Activated CD4-positive, alpha-beta T cell treated with anti-CD3 and anti-CD28 coated beads, Interleukin-2, amount 50 U/mL, for 4 hours (primary cell): ENCODE measurements around the gene ERI3.

Experiments
- DNase-seq, 2 experiments: peaks; one replicate each; pipeline ENCODE4 v3.0.0-alpha.2; 2020

ERI3 gene

DNA sequence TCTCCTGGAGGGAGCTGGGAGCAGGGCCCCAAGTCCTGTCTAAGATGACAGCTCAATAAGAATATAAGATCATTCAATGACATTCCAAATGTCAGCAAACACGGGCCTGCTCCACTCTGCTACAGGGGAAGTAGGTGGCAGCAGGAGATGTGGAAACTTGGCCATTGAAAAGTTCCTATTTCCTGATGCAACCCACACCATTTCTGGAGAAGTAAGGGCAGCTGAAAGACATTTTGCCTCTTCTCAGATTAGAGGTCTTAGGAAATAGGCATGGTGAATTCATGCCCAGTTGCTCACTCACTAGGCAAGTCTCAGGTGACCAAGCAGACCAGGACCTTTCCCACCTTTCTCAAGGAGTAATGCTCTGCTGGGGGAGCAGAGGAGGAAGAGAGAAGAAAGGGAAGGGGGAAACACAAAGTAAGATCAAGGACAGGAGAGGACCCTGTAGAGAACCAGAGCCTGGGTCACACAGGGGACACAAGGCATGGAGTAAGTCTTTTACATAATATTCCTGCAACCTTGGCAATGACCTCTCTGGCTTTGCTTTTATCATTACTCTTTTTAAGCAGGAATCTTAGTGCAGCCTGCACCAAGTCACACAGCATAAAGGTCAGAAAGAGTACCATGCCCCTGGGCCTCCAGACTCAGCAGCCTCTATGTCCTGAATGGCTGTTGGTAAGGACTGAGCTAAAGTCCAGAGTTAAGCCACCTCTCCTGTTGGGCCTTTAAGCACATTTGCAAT, 72.9 kb downstream of the ERI3 start:
- no peak for DNase-seq

DNA sequence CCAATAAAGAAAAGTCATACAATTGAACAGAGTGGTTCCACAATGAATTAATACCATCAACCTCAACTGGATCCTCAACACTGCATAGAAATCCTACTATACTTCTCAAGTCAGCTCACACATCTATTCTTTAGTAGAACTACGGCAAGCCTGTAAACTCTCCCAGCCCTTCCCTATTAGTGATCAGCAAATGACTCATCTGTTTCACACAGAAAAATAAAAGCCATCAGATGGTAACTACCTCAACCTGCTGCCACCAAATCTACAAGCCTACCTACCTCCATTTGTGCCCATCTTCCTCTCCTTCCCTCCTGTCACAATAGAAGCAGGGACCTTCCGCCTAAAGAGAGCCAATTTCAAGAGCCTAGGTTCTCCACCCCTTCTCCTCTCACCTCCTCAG, 78.2 kb downstream of the ERI3 start:
- DNase-seq, result no peak

DNA sequence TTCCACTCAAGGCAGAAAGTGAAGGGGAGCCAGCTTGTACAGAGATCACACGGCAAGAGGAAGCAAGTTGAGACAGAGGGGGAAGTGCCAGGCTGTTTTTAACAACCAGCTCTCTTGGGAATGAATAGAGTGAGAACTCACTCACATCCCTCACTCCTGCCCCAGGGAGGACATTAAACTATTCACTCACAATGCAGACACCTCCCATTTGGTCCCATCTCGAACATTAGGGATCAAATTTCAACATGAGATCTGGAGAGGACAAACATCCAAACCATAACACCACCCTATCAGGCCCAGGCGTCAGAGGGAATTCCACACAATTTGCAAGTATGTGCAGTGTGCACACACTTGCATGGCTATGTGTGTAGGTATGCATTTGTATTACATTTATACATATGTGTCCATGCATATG, 79.1 kb downstream of the ERI3 start:
- no peak for DNase-seq

DNA sequence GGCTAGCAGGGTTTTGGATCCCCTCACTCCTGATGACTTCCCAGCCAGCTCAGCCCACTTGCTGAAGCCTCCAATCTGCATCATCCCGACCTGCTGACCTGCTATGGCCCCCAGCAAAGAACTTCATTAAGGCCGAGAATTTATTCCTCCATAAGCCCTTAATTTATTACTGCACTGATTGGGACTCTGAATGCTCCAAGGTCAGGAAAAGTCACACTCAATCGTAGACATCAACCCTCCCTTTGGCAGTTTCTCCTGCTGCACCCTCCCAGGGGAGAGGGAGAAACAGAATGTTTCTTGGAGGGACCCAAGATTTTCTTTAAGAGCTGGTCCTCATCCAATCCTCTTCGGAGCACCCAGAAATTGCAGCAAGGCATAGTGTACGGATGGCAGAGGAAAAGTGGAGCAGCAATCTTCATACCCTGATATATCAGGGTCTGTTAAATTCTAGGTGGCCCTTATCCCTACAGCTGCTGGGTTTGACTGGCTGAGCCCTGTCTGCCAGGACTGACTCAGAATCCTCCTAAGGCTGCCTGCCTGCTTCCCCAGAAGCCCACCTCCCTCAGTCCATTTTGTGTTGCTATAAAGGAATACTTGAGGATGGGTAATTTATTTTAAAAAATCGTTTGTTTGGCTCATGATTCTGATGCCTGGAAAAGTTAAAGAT, 79.6 kb downstream of the ERI3 start:
- DNase-seq, result no peak

DNA sequence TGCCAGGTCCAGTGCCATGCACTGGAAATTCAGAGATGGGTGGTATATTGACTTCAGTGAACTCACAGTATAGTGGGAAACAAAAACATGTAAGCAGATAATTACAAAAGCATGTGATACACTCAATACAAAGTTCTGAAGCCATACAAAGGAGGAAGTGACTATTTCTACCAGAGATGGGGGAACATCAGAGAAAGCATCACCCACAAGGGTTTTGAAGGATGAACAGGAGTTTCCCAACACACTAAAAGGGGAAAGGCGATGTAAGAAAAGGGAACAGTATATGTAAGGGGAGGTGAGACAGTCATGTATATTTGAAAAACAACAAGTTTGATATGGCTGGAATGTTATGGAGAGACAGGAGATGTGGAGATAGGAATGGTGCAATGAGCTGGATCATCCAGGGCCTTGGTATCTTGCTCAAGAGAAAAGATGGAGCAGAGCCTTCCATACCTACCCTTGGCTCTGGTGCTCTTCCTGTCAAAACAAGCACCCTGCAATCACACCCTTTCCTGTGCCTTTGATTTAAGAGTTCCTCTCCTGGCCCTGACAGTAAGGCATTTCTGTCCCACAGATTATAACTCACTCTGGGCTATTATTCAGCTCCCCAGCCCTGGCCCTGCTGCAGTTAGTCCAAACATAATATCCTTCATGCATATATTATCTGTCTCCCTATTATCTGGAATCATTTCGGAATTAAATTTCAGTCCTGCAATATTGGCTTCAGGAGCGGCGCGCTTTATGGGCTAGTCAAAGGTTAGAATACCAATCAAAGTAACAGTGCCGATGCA, 81.3 kb downstream of the ERI3 start:
- no peak for DNase-seq

DNA sequence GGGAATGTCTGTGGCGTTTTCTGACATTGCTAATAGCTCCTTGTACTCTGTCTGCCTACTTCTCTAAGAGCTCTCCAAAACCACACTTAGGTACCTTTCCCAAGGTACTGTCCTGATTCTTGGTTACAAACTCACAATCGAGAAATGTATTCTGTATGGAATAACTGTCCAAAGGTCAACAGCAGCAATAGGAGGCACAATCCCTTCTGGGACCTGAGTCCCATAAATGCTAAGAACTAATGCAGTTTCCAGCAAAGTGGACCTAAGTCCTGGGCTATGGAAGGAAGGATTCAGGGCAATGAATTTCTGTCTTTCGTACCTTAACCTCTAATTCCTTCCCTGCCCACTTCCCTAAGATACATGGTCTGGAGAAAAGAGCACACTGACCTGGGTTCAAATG, 82.1 kb downstream of the ERI3 start:
- DNase-seq, result no peak

DNA sequence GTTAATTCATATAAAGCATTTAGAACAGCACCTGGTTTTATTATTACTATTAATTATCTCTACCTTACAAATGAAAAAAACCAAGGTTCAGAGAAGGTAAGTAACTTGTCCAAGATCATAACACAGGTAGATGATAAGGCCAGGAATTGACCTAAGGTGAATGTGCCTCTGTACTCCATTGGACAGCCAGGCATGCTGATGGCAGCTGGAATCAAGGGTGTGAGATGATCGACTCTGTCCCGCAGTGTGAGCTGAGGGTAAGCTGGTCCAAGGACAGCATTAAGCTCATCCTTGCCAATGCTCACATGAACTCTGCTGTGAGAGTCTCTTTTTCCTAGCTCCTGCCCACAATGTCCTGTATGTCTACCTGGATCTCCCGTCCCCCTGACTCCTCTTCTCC, 83.4 kb downstream of the ERI3 start:
- no peak for DNase-seq

DNA sequence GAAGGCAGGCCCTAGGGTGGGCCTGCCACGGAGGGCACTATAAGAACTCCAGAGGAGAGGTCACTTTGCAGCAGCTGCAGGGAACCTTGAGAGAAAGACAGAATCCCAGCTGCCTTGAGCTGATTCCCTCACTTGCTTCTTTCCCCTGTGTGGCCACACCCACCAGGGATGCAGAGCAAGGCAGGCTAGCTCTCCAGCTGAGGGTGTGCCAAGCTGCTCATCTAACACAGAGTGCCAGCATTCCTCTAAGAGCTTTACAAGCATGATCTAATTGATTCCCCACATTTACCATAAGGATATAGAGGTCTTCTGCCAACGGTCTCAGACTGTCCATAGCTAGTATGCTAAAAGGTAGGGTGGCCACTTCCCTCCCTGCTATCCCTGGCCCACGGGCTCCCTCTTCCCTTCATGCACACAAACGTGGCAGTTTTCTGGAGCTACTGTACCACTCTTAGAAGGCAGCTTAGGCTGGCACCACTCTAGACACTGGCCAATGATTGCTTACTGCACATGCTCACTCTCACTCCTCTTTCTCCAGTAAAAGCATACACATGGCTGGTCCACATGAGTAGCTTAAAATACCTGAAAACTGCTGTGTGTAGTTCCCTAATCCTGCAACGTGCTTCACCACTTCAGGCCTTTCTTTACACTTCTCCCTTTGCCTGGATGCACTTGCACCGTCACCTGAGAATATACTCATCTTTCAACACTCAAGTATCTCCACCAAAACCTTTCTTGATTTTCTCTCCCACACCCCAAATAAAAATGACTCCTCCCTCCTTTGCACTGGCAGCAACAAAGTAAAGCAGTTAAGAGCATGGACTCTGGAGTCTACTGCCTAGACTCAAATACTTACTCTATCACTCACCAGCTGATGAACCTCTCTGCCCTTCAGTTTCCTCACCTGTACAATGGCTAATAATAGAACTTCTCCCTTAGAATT, 84.1 kb downstream of the ERI3 start:
- no peak for DNase-seq

DNA sequence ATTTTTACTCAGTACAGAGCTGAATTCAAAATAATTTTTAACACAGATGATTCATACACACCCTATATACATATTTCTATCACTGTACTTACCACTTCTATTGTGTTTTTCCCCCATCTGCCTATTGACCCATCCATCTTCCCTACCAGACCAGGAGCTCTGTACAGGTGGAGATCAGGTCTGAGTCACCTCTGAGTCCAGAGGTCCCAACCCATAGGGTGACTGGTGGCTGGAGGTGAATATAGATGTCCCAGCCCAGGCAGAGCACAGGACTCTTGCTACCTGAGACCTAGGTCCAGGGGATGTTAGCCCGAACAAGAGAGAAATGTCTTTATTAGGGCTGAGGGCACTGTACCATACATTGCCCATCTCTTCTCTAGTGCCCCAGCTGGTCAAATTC, 87.0 kb downstream of the ERI3 start:
- no peak for DNase-seq

DNA sequence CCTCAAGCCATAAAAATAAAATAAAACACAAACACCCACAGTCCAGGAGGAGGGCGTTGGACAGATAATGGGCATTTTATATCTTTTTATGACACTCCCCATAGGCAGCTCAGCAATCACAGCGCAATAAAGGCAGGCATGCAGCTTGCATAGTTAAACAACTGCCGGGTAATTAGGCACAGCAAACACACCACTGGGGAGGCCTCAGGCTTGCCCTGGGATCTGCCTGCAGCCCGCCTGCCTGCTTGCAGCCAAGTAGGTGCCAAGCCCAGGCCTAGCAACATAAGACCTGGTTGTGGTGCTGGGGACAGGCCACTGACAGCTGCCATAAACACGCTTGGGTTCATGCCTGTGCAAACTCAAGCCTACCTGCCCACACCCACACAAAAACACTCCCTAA, 87.6 kb downstream of the ERI3 start:
- DNase-seq, result no peak

DNA sequence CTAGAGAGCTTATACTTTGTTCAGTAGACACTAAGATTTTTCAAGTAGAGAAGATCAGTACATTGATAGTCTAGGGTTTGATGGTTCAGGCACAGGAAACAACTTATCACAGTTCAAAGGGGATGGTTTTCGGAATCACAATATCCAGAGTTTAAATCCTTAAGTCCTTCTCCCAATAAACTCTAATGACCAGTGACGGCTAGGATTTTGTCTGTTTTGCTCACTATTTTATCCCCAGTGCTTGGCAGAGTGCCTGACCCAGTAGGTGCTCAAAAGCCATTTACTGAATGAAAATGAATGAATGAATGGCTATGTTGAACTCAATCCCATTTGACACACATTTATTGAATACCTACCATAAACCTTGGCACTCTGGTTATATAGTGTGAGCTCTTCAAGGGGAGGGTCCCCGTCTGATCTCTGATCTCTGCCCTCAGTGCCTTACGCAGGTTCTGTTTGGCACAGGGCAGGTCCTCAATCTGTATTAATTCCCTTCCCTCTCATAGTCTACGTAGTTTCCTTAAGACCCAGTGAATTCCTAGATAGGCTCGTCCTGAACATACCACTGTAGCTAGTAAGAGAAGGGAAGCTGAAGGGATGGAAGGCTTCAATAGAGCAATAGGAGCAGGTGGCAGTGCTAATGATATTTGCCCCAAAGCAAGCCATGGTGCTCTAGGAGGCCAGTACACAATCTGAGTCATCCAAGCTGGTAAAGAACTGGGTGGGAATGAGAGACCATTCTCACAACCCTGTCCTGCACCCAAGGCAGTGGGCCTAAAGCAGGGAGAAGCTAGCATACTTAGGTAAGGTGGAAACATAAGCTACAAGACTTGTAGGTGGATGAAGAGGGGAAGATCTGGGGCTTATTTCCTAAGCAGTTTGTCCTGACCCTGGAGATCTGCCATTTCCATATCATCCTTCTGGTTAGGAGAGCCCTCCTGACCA, 88.4 kb downstream of the ERI3 start:
- DNase-seq, result no peak

DNA sequence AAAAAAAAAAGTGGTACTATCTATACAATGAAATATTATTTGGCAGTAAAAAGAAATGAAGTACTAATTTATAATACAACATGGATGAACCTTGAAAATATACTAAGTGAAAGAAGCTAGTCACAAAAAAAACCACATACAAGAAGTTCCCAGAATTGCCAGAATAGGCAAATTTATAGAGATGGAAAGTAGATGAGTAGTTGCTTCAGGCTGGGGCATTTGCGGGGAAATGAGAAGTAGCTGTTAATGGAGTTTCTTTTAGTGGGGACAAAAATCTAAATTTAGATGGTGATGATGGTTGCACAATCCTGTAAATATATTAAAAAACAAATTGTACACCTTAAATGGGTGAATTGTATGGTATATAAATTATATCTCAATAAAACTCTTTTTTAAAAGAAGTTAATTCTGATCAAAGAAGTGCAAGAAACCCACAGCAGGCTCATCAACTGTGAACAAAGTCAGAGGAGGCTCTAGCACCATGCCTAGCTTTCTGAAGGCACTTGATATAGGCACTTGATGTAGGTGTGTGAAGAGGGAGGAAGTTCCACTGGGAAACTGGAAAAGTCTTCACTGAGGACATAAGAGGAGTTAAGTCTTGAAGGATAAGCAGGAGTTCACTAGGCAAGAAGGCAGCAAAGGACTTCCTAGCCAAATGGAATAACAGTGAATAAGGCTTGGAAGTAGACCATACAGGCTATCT, 89.2 kb downstream of the ERI3 start:
- DNase-seq, result no peak

DNA sequence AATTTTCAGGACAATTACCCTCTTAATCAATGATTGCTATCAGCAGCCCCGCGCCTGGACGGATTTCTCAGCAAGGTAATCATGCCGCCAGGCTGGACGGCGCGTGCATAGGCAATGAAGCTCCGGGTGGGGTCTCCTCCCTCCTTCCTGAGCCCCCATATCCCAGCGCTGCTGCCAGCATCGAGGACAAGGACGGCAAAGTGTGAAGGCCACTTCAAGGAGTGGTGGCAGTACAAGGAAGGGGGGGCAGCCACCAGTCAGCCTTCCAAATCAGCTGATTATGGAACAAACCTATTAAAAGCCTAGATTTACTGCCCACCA, 90.6 kb downstream of the ERI3 start:
- DNase-seq, result no peak

DNA sequence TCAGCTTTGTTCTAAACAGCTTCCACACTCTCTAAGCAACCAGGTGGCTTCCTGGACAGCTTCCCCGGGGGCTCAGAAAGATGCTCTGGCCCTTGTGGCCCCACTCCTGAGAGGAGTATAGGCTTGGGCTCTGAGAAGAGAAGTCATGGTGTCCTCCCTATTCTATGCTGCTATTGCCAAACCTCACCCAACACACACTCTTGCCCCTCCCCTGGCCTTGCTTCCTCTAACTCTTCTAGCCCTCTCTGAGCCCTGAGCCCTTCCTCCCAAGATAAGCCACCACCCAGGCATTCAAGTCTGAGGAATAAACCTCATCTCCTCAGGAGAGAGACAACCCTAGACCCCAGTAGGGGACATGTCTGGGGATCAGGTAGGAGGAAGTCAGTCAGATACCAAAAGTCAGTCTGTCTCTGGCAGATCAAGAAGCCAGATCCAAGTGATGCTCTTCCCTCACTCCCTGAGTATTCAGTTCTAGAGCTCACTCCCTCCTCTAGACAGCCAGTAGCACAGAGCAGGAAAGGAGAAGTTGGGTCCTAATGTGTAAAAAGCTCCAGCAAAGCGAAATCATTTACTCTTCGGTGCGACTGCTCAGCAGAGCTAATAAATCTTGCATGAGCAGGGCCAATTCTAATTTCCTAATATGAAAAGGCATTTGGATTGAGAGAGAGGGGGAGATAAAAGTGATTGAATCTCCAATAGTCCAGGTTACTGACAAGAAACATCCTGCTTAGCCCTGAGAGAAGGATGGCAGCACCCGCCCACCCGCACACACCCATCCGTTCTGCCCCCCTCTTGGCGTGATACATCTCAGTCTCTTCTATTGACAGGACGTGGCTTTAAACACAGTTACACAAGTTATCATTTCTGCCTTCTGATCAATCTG, 91.2 kb downstream of the ERI3 start:
- no peak for DNase-seq

DNA sequence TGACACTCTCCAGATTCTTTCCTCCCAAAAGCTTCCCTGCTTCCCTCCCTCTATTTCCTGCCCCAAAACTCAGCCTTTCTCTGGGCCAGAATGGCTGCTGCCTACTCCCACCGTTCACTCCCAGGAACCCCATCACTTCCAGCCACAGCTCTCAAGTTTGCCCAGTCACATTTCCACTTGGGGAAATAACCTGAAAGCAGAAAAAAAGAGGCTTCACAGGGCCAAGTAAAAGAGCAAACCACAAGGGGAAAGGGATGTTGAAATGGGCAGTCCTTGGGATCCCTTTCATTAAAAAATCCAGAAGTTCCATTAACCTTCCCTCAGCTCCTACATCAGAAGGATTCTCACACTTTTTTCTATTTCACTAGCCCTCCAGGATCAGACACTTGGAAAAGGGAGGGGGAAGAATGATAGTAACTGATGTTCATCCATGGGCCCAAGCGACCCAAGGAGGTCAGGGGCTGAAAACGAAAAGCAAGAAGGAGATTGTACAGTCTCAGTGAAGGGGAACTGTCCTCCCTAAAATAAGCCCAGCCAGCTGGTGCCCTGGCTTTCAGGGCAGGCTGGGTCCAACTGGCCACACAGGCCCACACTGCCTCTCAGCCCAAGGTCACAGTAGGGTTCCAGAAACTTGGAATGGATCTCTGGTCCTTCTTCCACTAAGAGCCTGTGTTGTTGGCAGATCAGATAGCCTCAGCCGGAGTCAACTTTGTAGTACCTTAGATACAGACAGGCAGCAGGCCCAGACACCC, 92.1 kb downstream of the ERI3 start:
- DNase-seq, result no peak

DNA sequence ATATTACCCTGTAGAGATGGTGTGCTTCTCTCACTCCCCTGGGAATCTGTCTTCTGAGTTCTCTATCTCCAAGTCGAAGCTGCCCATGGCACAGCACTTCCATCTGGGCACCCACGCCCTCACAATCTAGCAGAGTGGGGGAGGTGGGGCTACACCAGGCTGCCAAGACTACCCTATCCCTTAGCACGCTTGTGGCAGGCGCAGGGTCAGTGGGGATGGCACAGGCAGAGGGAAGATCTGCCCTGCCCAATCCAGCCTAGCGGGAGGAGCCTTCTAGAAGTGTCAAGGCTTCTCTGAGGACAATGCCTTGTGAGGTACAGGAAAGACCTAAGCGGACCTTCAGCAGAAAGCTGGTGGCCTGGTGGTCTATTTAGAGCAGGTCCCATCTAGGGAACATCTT, 92.6 kb downstream of the ERI3 start:
- no peak for DNase-seq

DNA sequence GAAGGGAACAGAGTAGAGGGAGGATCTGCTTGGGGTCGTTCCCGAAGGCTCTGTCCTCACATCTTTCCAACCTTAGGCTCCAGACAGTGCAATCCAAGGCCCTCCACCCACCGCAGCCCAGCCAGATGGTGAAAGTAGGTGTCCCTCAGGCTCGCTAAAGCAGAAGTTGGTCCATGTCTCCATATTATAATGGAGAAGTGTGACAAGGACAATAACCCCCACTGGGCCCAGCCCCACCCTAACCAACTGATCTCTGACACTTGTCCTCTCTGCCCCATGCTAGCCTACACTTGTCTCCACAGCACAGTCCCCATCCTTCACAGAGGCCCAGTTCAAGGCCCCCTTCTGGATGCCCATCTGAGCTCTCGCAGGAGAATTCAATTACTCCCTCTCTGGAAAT, 93.1 kb downstream of the ERI3 start:
- no peak for DNase-seq

DNA sequence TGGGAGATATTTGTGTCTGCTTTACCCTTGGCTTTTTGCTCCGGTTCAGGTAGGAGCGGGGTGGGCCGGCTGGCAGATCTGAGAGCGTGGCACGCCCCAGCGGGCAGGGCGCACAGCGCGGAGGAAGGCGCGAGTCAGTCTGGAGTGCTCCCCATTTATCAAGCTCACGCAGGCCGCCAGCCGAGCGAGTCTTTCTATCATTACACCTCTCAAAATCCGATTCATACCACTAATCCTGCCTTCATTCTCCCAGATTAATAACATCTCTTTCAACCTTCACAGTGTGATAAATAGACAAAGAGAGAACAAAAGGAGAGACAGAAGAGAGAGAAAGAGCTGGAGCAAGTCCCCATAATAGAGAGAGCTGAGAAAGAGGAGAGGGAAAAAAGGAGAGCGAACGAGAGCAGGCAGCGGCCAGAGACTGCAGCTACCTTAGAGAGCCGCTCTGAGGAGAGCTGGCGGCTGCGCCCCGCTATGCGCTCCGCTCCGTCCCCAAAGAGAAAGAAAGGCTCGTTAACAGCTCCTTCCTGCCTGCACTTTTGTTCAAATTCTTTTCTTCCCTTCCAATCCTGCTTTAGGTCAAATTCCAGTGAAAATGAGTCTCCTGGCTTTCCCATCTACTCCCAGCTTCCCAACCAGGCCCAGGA, 93.8 kb downstream of the ERI3 start:
- no peak for DNase-seq

DNA sequence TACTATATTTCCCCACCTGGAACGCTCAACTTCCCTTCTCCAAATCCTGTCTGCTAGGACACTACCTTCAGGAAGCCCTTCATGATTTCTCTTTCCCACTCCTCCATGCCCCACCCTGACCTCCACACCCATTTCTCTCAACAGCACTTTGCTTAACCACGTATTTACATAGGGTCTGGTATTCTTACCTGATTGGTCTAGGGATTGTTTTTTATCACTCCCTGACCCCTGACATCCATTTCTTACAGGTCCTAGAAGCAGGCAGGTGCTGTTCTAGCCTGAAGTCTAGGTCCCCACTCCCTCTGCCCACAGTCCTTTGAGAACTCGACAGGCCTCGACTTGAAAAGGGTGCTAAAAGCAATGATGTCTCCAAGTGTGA, 94.3 kb downstream of the ERI3 start:
- no peak for DNase-seq
